ENCODE measurements around the gene METTL18. TPM values are rescaled to one million over a fixed set of nuclear protein-coding genes. Genes with fewer than 3 reads are reported as not detected.

METTL18 gene
- total and polyA plus RNA-seq, 2 of the 13 experiments (the other 11 are each of a cell fraction or from before 2014, with no cell fraction given) = 2.7 to 6.7 TPM

DNA sequence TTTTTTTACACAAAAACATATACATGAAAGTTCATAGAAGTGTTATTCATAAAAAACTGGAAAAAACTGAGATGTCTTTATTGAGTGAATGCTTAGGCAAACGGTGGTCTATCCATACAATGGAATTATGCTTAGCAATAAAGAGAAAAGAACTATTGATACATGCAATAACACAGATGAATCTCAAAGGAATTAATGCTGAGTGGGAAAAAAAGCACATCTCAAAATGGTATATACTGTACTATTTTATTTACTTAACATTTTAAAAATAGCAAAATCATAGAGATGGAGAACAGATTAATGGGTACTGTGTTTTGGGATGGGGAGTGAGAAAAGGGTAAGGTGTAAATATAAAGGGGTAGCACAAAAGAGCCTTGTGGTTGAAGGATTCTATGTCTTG lies 29.8 kb downstream of the METTL18 start:
- Histone ChIP-seq H3K27me3 (ENCODE audit: control insufficient read depth in 1 of 2, insufficient read depth in 2 of 2, low read length in 2 of 2) (no peaks in the 10 kb centered on the region), H3K79me2 (ENCODE audit: insufficient read depth, low read length) (no peaks in the 10 kb centered on the region), H2AFZ (ENCODE audit: low read length) (no peak overlapping the region), H3K9ac (ENCODE audit: insufficient read depth, low read depth, low read length) (no peak overlapping the region), H3K36me3 (replicated peaks in 1 of 2; ENCODE audit: control insufficient read depth in 1 of 2, insufficient read depth in 2 of 2, low read length in 2 of 2) (no peaks in the 10 kb centered on the region), H4K20me1 (ENCODE audit: insufficient read depth, low read length) (no peaks in the 10 kb centered on the region), H3K4me3 (replicated peaks in 1 of 3; ENCODE audit: insufficient read depth in 1 of 3, low read depth in 2 of 3, low read length in 3 of 3) (no peak overlapping the region), H3K9me3 (ENCODE audit: low read length) (no peaks in the 10 kb centered on the region), H3K4me1 (ENCODE audit: insufficient read depth, low read length) (peaks cover 28% of the 10 kb centered on the region), H3K27ac (ENCODE audit: extremely low read length, insufficient read depth, low read length) (no peak overlapping the region), H3K4me2 (ENCODE audit: low read depth, low read length) (no peak overlapping the region)
- ATAC-seq (no peak), FAIRE-seq (no peak), DNase-seq (ENCODE audit: low spot score) (no peak)
- ChIA-PET CTCF (ENCODE audit: low intra/inter-chr PET ratio, low total read pairs) (no interaction called here), POLR2A (interaction anchor here (1.2 kb wide), 1 partner anchor 30 kb away, joined by 3 read pairs; a partner anchor contains a TSS)
- 10% methylated on average over 1 of the region's 1 CpG for WGBS (ENCODE audit: low lambda C conversion rate)
- BruUV-seq (replicated peaks) = no TSS peak
- TF ChIP-seq NFE2 (CRISPR knock-in tag; IDR thresholded peaks at IDR 0.05) = no peak
- peak; percentile 49 to 71 for TF ChIP-seq MAFK (conservative IDR thresholded peaks at IDR 0.05 in 1 of 2, IDR thresholded peaks at IDR 0.05 in 1 of 2; ENCODE audit: low read length in 2 of 2)
- no peak for TF ChIP-seq ISX (CRISPR knock-in tag; conservative IDR thresholded peaks at IDR 0.05)
- TF ChIP-seq, protein P1, sequence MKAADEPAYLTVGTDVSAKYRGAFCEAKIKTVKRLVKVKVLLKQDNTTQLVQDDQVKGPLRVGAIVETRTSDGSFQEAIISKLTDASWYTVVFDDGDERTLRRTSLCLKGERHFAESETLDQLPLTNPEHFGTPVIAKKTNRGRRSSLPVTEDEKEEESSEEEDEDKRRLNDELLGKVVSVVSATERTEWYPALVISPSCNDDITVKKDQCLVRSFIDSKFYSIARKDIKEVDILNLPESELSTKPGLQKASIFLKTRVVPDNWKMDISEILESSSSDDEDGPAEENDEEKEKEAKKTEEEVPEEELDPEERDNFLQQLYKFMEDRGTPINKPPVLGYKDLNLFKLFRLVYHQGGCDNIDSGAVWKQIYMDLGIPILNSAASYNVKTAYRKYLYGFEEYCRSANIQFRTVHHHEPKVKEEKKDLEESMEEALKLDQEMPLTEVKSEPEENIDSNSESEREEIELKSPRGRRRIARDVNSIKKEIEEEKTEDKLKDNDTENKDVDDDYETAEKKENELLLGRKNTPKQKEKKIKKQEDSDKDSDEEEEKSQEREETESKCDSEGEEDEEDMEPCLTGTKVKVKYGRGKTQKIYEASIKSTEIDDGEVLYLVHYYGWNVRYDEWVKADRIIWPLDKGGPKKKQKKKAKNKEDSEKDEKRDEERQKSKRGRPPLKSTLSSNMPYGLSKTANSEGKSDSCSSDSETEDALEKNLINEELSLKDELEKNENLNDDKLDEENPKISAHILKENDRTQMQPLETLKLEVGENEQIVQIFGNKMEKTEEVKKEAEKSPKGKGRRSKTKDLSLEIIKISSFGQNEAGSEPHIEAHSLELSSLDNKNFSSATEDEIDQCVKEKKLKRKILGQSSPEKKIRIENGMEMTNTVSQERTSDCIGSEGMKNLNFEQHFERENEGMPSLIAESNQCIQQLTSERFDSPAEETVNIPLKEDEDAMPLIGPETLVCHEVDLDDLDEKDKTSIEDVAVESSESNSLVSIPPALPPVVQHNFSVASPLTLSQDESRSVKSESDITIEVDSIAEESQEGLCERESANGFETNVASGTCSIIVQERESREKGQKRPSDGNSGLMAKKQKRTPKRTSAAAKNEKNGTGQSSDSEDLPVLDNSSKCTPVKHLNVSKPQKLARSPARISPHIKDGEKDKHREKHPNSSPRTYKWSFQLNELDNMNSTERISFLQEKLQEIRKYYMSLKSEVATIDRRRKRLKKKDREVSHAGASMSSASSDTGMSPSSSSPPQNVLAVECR (CRISPR knock-in tag; IDR thresholded peaks at IDR 0.05; ENCODE audit: borderline replicate concordance) = no peak
- TF ChIP-seq RAD21 (CRISPR knock-in tag; IDR thresholded peaks at IDR 0.05) = no peak
- peak; percentile 57; the same call in 1 of the 2 replicates for TF ChIP-seq MAFF (IDR thresholded peaks at IDR 0.05; ENCODE audit: low read depth, low read length)
- intact Hi-C loops (cut with micrococcal nuclease; ENCODE audit: unreplicated experiment) (no loop called here), in situ Hi-C loops (cut with HindIII; ENCODE audit: extremely low pct_ligation_motif_present, low pct_unique_long_range_greater_than_20kb) (no loop called here)
